ENCODE results near the gene GRID1.
"Not testable (repeated sequence)": the region's sequence is repeated elsewhere in the genome, so short reads cannot be mapped to it uniquely, and the experiment has no call there.

Gene GRID1

DNA sequence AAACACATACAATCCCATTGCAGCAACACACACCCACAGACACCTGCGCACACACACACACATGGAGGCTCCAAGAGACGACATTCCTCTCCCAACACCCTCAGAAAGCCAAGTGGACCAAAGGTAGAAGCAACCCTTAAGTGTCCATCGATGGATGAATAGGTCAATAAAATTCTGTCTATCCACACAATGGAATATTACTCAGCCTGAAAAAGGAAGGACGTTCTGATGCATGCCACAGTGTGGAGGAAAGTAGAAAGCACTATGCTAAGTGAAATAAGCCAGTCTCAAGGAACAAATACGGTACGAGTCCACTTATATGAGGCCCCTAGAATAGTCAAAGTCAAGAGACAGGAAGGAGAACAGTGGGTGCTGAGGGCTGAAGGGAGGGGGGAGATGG lies 174.4 kb downstream of the GRID1 start:
- no peak for DNase-seq (ENCODE audit: low read depth, low spot score)

DNA sequence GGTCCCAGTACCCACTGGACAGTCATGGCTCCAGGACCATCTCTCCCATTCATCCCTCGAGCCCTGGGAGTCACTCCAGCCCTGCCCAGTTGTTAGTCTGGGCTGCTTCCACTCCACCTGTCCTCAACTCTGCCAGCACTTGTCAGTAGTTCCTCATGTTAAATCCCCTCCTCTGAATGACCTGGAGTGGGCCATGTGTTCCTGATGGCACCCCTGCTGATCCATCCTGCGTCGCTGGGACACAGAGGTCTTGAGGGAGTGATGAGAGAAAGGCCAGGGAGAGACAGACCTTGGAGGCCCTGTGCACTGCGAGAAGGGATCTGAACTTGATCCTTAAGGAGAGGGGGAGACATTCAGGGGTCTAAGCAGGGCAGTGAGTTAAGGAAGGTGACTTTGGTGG lies 174.9 kb downstream of the GRID1 start:
- DNase-seq (ENCODE audit: low read depth, low spot score) = no peak

DNA sequence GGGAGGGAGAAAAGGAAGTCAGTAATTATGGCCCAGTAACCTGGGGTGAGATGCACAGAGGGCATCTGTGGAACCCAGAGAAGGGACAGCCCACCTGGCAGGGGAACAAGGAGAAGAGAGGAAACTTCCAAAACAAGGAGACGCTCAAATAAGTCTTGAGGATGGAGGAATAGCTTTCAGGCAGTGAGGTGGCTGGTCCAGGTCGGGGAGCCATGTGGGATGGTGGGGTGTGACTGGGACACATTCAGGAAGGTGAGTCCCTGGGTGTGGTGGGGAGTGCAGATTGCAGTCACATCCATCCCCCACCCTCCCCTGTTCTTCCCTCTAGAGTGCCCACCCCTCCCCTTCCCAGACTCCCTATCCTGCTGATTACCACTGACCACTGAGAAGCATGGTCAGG lies 175.4 kb downstream of the GRID1 start:
- DNase-seq (ENCODE audit: low read depth, low spot score) = no peak

DNA sequence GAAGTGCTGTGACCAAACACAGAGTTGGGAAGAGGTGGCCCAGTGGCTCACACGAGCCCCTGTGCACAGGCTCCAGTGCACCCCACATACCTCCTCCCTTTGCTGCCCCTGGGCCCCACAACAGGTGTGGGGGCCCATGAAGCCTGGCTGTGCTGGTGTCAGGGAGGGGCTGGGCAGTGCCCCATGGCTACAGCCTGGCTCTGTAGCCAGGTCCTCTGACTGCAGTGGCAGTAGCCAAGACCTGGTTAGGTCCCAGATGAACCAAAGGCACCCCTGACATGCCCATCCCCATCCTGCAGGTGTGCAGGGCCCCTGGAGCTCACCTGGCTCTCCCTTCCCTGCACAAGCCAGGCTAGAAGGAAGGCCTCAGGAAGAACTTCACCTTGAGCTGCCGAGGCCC lies 176.3 kb downstream of the GRID1 start:
- DNase-seq (ENCODE audit: low read depth, low spot score) = no peak

DNA sequence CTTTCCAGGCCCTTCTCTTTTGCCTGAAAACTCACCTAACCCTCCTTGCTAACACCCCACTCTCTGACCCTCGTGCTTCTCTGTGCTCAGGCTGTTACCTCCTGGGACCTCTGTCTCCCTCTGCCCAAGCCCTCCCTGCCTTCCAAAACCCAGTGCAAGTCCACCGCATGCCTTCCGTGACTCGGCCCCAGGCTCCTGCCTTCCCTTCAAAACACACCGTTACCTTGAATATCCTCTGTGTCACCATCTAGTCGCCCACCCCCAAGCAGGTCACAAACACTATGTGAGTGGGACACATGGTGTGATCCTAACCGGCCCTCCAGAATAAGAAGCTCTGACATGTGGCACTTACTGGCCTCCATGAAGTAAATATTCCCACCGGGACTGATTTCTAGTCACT lies 176.7 kb downstream of the GRID1 start:
- DNase-seq (ENCODE audit: low read depth, low spot score) = no peak

DNA sequence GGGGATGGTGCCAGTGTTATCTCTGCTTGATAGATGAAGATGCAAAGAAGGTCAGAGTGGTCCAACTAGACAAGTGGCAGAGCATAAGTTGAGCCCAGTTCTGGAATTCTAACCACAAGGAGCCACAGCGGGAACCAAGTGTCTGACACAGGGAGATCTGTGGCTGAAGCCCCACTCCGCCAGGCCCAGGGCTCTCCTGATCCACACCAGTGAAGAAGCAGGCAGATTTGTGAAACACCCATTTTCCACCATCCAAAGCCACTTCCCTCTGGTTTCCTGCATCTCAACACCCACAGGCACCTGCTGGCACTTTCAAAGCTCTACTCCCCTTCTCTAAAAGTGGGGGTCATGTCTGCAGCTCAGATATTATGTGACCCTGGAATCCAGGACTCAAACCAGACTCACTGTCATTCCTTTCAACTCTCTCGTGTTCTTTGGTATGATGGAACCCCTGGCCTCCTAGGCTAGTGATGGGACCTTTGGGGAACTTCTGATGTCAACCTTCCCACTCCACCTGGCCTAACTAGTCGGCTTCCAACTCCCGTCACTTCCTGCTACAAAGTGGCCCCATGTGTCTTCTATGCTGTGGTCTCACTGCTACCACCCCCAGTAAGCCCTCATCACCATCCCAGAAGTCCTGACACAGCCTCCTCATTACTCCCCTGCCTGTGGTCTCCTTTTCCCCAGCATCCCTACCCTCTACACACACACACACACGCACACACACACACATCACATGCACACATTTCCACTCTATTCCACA lies 177.6 kb downstream of the GRID1 start:
- no peak for DNase-seq (ENCODE audit: low read depth, low spot score)

DNA sequence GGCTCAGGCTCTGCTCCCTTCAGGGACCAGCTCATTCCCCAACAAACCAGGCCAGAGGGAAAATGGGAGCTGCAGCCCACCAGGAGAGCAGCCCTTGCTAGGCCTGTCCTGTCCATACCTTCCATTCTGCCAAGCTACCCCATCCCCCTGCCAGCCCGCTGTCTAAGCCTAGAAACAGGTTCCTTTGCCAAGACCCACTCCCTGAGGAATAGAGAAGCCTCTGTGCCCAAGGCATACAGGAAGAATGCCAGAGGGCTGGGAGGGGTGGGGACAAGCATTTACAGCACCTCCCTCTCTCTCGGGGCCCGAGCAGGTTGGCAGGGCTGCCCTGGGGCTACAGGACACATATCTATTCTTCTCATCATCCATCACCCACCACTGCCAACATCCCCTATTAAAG lies 178.3 kb downstream of the GRID1 start:
- no peak for DNase-seq (ENCODE audit: low read depth, low spot score)

DNA sequence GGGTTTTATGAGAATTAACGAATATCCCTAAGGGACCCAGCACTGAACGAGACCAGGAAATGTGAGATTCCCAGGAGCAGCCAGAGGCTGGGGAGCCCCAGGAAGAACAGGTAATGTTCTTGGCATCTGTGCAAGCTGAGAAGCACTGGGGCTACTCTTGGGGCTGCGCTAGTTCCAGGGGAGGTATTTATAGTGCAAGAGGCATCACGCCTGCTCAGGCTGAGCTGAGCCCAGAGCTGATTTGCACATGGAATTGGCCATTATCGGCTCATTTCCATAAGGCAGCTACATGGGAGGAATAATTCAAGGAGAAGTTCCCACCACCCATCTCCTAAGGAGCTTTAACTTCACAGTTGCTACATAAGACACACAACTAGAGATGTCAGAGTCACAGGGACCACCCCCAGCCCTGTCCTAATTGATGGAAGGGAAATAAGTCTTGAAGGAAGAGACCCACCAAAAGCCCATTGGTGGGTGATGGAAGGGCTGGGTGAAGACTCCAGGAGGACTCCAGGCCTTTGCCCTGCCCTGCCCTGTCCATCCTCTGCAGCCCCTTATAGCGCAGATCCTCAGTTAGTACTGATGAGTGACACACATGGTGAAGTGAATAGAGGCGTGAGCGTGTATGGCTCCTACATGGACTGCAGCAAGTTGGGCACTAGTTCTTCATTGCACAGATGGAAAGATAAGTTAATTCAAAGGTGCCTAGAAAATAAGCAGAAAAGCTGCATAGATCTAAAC lies 178.9 kb downstream of the GRID1 start:
- no peak for DNase-seq (ENCODE audit: low read depth, low spot score)

DNA sequence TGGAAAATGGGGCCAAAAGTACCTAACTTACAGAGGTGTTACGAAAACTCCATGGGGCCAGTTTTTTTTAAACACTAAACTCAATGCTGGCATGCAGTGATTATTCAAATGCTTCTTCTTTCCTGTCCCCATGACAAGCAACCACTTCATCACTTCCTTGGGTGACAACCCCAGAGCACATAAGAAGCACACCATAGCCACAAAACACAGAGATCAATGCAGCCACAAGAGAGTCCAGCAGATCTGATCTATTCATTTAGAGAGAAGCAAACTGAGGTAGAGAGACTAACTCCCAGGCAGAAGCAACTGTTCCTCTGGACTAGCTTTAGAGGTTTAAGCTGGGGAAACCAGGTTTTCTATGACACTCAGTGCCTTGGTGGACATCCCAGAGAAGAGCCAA lies 180.0 kb downstream of the GRID1 start:
- DNase-seq (ENCODE audit: low read depth, low spot score) = no peak

DNA sequence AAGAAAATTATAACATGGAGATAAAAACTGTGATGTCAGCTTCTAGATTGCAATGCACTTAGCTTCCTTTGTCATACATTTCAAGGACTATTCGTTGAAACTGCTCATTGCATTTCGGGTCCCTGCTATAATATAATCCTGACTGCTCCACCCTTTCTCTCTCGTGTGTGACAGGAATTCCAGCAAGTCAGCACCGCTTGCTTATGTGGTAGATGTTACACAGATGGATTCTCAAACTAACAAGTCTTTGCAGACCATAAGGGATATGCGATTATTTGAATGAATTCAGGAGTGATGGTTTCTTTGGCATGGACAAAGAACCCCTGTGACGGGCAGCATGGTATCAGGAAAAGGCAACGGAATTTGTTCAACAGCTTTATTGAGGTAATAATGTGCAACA lies 184.0 kb downstream of the GRID1 start:
- DNase-seq (ENCODE audit: low read depth, low spot score) = no peak

DNA sequence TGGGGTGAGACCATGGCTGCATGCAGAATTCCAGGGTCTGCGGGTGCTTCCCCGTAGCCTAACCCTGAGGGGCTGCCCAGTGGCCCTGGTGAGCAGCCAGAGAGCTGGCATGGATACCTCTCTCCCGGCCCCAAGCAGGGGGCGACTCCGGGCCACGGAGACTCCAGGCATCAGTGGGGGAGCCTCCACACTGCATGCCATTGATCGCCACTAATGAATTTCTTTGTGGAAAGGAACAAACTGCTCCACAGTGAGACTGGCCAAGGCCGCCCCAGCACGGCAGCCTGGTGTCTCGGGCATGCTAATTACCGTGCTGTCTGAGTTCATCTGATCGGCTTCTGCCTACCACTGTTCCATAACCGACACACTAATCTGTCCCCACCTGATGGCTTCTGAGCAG lies 184.4 kb downstream of the GRID1 start:
- no peak for DNase-seq (ENCODE audit: low read depth, low spot score)

DNA sequence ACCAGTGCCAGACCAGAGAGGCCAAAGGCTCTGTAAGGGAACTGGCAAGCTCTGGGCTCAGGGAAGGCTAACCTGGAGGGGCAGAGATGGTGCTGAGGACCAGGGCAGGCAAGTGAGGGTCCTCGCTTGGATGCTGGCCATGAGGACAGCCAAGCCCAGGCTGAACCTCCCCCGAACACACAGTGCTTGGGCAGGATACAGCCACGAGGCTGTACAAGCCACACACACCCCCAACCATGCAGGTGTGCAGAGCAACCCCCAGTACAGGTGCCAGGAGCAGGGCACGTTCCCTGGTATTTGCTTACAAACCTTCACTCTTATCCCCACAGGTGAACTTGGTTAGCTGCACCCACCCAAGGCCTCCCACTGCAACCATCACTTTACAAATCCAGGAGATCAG lies 185.7 kb downstream of the GRID1 start:
- DNase-seq (ENCODE audit: low read depth, low spot score) = no peak

DNA sequence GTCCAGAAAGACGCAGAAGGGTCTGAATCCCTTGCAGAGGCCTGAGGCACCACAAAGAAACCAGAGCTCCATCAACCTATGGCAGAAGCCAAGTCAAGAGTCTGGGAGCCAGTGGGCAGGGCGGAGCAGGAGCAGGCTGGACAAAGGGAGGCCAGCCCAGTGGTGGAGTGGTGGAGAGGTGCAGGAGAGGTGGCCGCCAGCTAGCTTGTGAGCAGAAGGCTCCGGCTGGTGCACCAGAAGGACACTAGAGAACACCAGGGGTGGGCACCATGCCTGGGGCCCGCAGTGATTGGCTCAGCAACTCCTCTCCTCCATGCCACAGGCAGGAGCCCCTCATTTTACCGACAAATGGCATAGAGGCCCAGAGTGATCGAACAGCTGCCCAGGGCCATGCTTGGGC lies 186.6 kb downstream of the GRID1 start:
- no peak for DNase-seq (ENCODE audit: low read depth, low spot score)

DNA sequence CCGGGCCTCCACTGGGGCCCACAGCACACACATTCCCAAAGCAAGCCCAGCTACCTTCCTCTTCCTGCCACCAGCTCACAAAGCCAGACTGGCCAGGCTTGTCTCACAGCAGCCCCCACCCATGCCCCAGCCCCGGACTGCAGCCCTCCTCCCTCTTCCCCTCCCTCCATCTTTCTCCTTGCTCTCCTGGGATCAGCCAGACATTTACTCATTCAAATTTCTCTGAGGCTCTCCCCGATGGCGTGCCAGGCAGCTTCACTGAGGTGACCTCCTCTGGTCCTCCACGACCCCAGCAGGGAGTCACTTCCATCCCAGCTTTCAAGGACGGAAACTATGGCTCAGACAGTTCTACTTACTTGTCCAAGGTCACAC lies 187.5 kb downstream of the GRID1 start:
- no peak for DNase-seq (ENCODE audit: low read depth, low spot score)

DNA sequence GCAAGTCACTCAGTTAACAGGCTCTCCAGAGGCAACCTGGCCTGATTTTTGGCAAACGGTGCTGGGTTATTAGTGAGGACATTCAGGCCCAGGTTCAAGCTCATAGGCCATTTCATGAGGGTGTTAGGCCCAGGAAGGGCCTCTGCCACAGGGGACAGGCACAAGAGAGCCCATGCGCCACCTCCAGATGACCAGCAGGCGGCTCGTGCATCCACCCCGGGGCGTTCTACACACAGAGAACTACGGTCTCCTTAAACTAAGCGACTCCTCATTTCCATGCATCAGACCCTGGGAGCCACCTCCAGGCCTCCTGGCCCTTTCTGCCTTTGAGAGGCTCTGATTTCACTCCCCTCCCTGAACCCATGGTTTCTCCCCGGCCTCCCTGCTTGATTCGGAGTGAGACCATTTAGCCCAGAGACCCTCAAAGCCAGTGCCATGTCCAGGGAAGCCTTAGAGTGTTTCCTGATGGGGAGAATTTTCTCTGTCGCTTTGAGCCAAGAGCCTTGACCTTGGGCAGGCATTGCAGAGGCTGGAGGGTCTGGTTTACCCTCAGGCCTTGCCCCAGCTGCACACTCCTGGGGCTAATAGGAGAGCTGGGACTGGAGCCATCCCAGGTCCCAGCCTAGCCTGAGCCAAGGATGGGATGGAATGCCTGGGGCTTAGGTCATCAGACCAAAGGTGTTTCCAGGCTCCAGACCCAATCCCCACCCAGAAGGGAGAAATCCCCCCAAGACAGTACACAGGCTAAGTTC lies 188.0 kb downstream of the GRID1 start:
- peak; percentile 76 for DNase-seq (ENCODE audit: low read depth, low spot score)

DNA sequence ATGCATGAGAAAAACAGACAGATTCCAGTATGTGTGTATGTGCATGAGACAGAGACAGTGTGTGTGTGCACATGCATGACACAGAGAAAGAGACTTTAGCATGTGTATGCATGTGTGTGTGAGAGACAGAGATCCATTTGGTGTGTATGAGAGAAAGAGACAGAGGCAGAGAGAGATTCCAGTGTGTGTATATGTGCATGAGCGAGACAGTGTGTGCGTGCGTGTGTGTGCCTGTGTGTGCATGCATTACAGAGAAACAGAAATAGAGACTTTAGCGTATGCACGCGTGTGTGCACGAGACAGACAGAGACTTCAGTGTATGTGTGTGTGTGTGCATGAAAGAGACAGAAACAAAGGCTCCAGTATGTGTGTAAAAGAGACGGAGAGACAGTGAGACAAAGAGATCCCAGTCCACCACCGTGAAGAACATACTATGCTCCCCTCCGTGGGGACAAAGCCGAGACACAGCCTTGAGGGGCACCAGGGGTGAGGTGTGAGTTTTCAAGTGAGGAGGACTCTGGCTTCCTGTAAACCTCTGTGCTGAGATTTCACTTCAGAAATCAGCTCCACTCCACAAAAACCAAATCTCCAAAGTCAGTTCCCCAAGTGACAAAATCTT lies 188.9 kb downstream of the GRID1 start:
- DNase-seq (ENCODE audit: low read depth, low spot score) = no peak

DNA sequence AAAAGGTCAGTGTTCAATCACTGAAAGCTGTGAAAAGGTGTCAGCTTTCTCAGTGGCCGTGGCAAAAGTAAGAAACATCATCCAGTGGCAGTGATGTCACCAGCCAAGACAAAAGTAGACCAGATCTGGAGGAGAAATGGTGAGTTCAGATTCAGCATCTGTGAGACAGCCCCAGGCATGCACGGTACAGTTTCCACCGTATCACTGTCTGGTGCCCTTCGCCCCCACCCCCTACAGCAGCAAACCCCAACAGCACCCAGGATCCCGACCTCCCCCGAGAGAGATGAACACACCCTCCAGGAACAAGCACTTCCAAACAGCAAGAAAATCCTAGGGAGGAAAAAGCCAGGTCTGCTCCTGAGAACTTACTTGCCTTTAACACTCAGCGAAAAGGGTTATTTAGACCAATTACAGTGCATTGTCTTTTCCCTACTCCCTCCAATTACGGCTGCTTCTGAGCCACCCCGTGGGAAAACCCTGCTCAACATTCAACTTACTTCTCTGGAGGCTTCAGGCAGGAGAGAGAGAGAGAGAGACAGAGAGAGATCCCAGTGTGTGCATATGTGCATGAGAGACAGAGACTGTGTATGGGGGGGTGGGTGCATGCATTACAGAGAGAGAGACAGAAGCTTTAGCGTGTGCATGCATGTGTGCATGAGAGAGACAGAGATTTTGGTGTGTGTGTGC lies 189.6 kb downstream of the GRID1 start:
- DNase-seq (ENCODE audit: low read depth, low spot score) = no peak

DNA sequence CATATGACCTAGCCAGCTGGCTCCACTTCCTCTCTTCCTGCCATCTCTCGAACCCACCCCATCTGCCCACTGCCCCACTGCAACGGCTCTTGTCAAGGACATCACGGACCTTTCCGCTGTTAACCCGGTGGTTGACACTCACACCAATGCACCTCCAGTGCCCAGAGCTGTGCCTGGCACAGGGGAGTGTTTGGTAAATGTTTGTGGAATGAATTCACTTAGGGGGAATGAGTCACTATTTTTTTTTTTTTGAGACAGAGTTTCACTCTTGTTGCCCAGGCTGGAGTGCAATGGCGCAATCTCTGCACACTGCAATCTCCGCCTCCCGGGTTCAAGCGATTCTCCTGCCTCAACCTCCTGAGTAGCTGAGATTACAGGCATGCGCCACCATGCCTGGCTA lies 191.1 kb downstream of the GRID1 start:
- not testable (repeated sequence) for DNase-seq (ENCODE audit: low read depth, low spot score)

DNA sequence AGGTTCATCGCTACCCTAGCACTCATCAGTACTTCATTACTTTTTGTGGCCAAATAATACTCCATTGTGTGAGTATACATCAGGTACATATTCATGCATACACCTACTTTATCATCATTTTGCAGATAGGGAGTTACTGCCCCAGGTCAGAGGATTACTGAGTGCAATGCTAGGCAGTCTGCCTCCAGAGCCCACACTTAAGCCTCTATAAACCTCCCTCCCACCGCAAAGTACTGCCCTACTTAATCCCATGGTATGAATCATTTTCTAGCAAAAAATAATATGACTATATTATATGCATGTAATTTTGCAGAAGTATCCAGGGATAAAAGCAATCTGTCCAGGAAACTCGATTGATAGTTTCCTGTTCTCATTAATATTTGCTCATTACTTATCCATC lies 194.3 kb downstream of the GRID1 start:
- no peak for DNase-seq (ENCODE audit: low read depth, low spot score)

DNA sequence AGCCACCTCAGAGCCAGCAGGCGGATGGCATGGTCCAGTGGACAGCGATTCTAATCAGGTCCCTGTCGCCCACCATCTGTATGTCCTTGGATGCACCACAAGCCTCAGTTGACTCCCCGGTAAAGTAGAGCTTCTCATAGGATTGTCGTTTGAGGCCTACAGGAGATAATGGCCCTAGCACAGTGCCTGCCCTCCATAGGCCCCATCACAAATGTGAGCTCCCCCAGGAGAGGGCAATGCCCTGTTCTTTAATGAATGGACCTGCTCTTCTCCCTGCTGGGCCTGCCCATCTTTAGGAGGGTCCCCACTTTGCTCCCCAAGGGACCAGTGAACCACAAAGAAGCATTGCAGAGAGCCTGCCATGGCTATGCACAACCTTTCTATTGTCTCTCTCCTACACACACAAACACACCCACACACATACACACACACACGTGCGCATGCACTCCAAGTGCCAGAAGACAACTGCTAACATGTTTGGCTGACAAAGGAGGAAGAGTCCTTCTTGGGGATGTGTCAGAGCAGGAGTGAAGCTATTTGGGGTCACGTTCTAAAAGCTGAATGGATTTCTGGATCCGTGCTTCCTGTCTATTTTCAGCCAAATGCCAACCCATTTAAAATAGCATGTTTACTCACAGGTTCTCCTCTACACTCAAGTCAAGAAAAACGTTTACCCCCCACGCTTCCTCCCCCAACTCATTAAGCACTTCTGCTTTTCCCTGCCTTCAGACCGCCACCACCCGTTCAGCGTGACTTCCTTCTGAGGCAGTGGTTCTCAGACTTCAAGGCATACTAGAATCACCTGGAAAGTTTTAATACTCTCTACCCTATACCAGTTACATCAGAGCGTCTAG lies 196.1 kb downstream of the GRID1 start:
- DNase-seq (ENCODE audit: low read depth, low spot score) = no peak

All from ELF-1 (cell line).